T1000 (cell line): ENCODE measurements around the gene TMTC1.
"Not testable (repeated sequence)": the region's sequence is repeated elsewhere in the genome, so short reads cannot be mapped to it uniquely, and the experiment has no call there.

ENCODE experiments used
- DNase-seq: peaks from one replicate; lab custom pipeline; 2025; ENCODE audit warnings: mixed read lengths; lab: John Stamatoyannopoulos, UW

TMTC1 gene

GRCh38 chr12:29783773-29784666 is at the start of gene TMTC1:
Gene TMTC1, minus strand, starts transcription at chr12:29783942. Its CDS starts 191 bp downstream, at chr12:29783751.
- peak; percentile 73 for DNase-seq

- no peak for DNase-seq
Observed at GRCh38 chr12:29831173-29831572, 47.4 kb upstream of the TMTC1 start.

GRCh38 chr12:29830391-29830790 is 46.6 kb upstream of the TMTC1 start:
- no peak for DNase-seq

GRCh38 chr12:29818916-29819623 is 35.3 kb upstream of the TMTC1 start:
- DNase-seq, result no peak

- no peak for DNase-seq
Observed at GRCh38 chr12:29816874-29817725, 33.4 kb upstream of the TMTC1 start.

GRCh38 chr12:29809616-29810361 is 26.0 kb upstream of the TMTC1 start:
- not testable (repeated sequence) for DNase-seq

- DNase-seq, result no peak
Observed at GRCh38 chr12:29807129-29807528, 23.4 kb upstream of the TMTC1 start.

GRCh38 chr12:29804019-29804418 is 20.3 kb upstream of the TMTC1 start:
- no peak for DNase-seq

GRCh38 chr12:29799591-29799990 is 15.8 kb upstream of the TMTC1 start:
- DNase-seq, result no peak

GRCh38 chr12:29797565-29798355 is 14.0 kb upstream of the TMTC1 start:
- DNase-seq, result no peak

GRCh38 chr12:29796823-29797263 is 13.1 kb upstream of the TMTC1 start:
- DNase-seq, result no peak

- DNase-seq, result no peak
Observed at GRCh38 chr12:29795715-29796114, 12.0 kb upstream of the TMTC1 start.

GRCh38 chr12:29794862-29795261 is 11.1 kb upstream of the TMTC1 start:
- DNase-seq, result no peak

- DNase-seq, result no peak
Observed at GRCh38 chr12:29792853-29793252, 9.1 kb upstream of the TMTC1 start.

GRCh38 chr12:29792132-29792531 is 8.4 kb upstream of the TMTC1 start:
- DNase-seq, result no peak

- peak; percentile 73 for DNase-seq
Observed at GRCh38 chr12:29782871-29783772, 620 bp downstream of the TMTC1 start.

GRCh38 chr12:29782285-29782870 is 1.4 kb downstream of the TMTC1 start:
- no peak for DNase-seq

GRCh38 chr12:29781705-29782266 is 2.0 kb downstream of the TMTC1 start:
- no peak for DNase-seq

- no peak for DNase-seq
Observed at GRCh38 chr12:29781188-29781587, 2.6 kb downstream of the TMTC1 start.
